Keratinocyte (primary cell): ENCODE measurements around the gene F7. TPM values are rescaled to one million over a fixed set of nuclear protein-coding genes. Genes with fewer than 3 reads are reported as not detected.
"Not testable (repeated sequence)": the region's sequence is repeated elsewhere in the genome, so short reads cannot be mapped to it uniquely, and the experiment has no call there.

ENCODE experiments used
- DNase-seq: peaks from one replicate; pipeline ENCODE4 v3.0.0-alpha.2; 2011; ENCODE audit warnings: low read depth, missing footprints, low spot score
- FAIRE-seq: peaks from 2 replicates; lab custom pipeline; 2011; peaks lifted over from hg19 to GRCh38; lab: Jason Lieb, UNC
- H2AFZ ChIP-seq: 2 replicates; pipeline ENCODE4 v1.6.0; 2012; ENCODE audit warnings: low read length, control low read depth, inconsistent platforms; ENCODE audit not compliant: control insufficient read depth
- H3K27ac ChIP-seq: 2 replicates; pipeline ENCODE4 v1.5.1; 2011; ENCODE audit warnings: low read length; ENCODE audit not compliant: control insufficient read depth, insufficient read depth
- H3K27me3 ChIP-seq: 3 replicates; pipeline ENCODE4 v1.6.0; 2011; ENCODE audit warnings: low read length; ENCODE audit not compliant: control insufficient read depth, insufficient read depth; ENCODE audit errors: extremely low read depth
- H3K36me3 ChIP-seq, 2 experiments: 2 replicates in 1 of 2; 3 replicates in 1 of 2; pipeline ENCODE4 v1.5.1; 2011; ENCODE audit warnings: low read length in 2 of 2, mild to moderate bottlenecking in 1 of 2; ENCODE audit not compliant: control insufficient read depth in 2 of 2, insufficient read depth in 2 of 2; ENCODE audit errors: extremely low read depth in 1 of 2
- H3K4me1 ChIP-seq: 3 replicates; pipeline ENCODE4 v1.5.1; 2011; ENCODE audit warnings: low read length; ENCODE audit not compliant: control insufficient read depth, insufficient read depth; ENCODE audit errors: extremely low read depth
- H3K4me2 ChIP-seq: 3 replicates; pipeline ENCODE4 v1.6.0; 2011; ENCODE audit warnings: low read depth, low read length; ENCODE audit not compliant: control insufficient read depth, insufficient read depth; ENCODE audit errors: extremely low read depth
- H3K4me3 ChIP-seq, 3 experiments: fragments of 200-600 bp in 1 of 3; sonication (generic) in 1 of 3; 2 replicates in 2 of 3; 3 replicates in 1 of 3; pipeline ENCODE4 v1.5.1; 2011 to 2016; ENCODE audit warnings: low read length in 3 of 3, mild to moderate bottlenecking in 3 of 3, control low read depth in 2 of 3, inconsistent platforms in 1 of 3, low read depth in 1 of 3, mixed read lengths in 1 of 3, mixed run types in 1 of 3, moderate library complexity in 1 of 3; ENCODE audit not compliant: control insufficient read depth in 2 of 3, insufficient read depth in 2 of 3; ENCODE audit errors: extremely low read depth in 1 of 3
- H3K79me2 ChIP-seq: 2 replicates; pipeline ENCODE4 v1.6.0; 2012; ENCODE audit warnings: low read length; ENCODE audit not compliant: control insufficient read depth, insufficient read depth
- H3K9ac ChIP-seq: 3 replicates; pipeline ENCODE4 v1.6.0; 2011; ENCODE audit warnings: low read length; ENCODE audit not compliant: control insufficient read depth, insufficient read depth; ENCODE audit errors: extremely low read depth
- H3K9me1 ChIP-seq: 3 replicates; pipeline ENCODE4 v1.6.0; 2011; ENCODE audit warnings: low read length; ENCODE audit not compliant: control insufficient read depth, insufficient read depth; ENCODE audit errors: extremely low read depth
- H3K9me3 ChIP-seq: 2 replicates; pipeline ENCODE4 v1.5.1; 2012; ENCODE audit warnings: low read depth, low read length; ENCODE audit not compliant: control insufficient read depth
- H4K20me1 ChIP-seq: 3 replicates; pipeline ENCODE4 v1.6.0; 2011; ENCODE audit warnings: low read length; ENCODE audit not compliant: control insufficient read depth, insufficient read depth; ENCODE audit errors: extremely low read depth
- CTCF ChIP-seq, 3 experiments: IDR thresholded peaks in 1 of 3; conservative IDR thresholded peaks in 1 of 3; optimal IDR thresholded peaks in 1 of 3; 2 replicates in 2 of 3; 3 replicates in 1 of 3; pipeline versions ENCODE3 to v1.5.1; 2011; ENCODE audit warnings: low read length in 3 of 3, mild to moderate bottlenecking in 3 of 3, moderate library complexity in 2 of 3, control low read depth in 1 of 3, inconsistent platforms in 1 of 3; ENCODE audit not compliant: insufficient read depth in 2 of 3; ENCODE audit errors: extremely low read depth in 1 of 3
- EZH2 ChIP-seq: IDR thresholded peaks from one replicate; pipeline ENCODE4 v1.6.1; 2012; ENCODE audit warnings: inconsistent platforms, mild to moderate bottlenecking, low read length, moderate library complexity
- dilution Hi-C: fragments of 300-500 bp; cut with MboI; formaldehyde crosslinking; loops from one replicate; pipeline ENCODE4 v1.7.0; 2020; ENCODE audit warnings: low sequenced_read_pairs; ENCODE audit not compliant: extremely low pct_ligation_motif_present
- polyA plus RNA-seq, 5 experiments: library from polyadenylated mRNA; depleted of rRNA in 3 of 5; stranded (reverse) in 3 of 5; stranded (forward) in 1 of 5; unstranded in 1 of 5; fragments of >200 nt; gene quantifications; 1 replicate in 1 of 5; 2 replicates in 3 of 5; 3 replicates in 1 of 5; pipeline versions ENCODE4 v1.2.1 to v1.2.3, GENCODE V29; 2011 to 2012; ENCODE audit warnings: missing spikeins in 2 of 5, low read depth in 1 of 5, low replicate concordance in 1 of 5

The F7 gene
- polyA plus RNA-seq, 1 donor (not counting 4 experiments of a cell fraction or from before 2014, with no cell fraction given) = not detected

- Histone ChIP-seq H3K27ac (no peak overlapping the region), H3K36me3 (no peaks in the 10 kb centered on the region), H3K4me3 (no peak overlapping the region), H4K20me1 (no peaks in the 10 kb centered on the region), H2AFZ (no peak overlapping the region), H3K9me3 (no peaks in the 10 kb centered on the region), H3K9me1 (no peaks in the 10 kb centered on the region), H3K4me2 (no peak overlapping the region), H3K79me2 (no peaks in the 10 kb centered on the region), H3K9ac (no peak overlapping the region), H3K27me3 (peaks cover 20% of the 10 kb centered on the region), H3K4me1 (no peaks in the 10 kb centered on the region)
- TF ChIP-seq EZH2 (no peak), CTCF (optimal IDR thresholded peaks at IDR 0.05 in 1 of 3, IDR thresholded peaks at IDR 0.05 in 1 of 3, conservative IDR thresholded peaks at IDR 0.05 in 1 of 3; ENCODE audit: extremely low read depth in 1 of 3, insufficient read depth in 2 of 3, low read length in 3 of 3) (no peak)
- DNase-seq (no peak), FAIRE-seq (no peak)
- dilution Hi-C loops = no loop called here
These were observed 55.4 kb downstream of the F7 start for GRCh38 chr13:113160983-113161382.

GRCh38 chr13:113161433-113161832 is 55.8 kb downstream of the F7 start:
- Histone ChIP-seq H3K4me3 (no peak overlapping the region), H3K4me2 (no peak overlapping the region), H3K4me1 (no peaks in the 10 kb centered on the region), H2AFZ (no peak overlapping the region), H3K36me3 (no peaks in the 10 kb centered on the region), H3K27ac (no peak overlapping the region), H3K79me2 (no peaks in the 10 kb centered on the region), H3K9me3 (no peaks in the 10 kb centered on the region), H4K20me1 (no peaks in the 10 kb centered on the region), H3K27me3 (peaks cover 20% of the 10 kb centered on the region), H3K9me1 (no peaks in the 10 kb centered on the region), H3K9ac (no peak overlapping the region)
- dilution Hi-C loops = no loop called here
- FAIRE-seq (no peak), DNase-seq (no peak)
- TF ChIP-seq EZH2 = no peak
- no peak for TF ChIP-seq CTCF (optimal IDR thresholded peaks at IDR 0.05 in 1 of 3, IDR thresholded peaks at IDR 0.05 in 1 of 3, conservative IDR thresholded peaks at IDR 0.05 in 1 of 3; ENCODE audit: extremely low read depth in 1 of 3, insufficient read depth in 2 of 3, low read length in 3 of 3)

GRCh38 chr13:113161975-113162374 is 56.4 kb downstream of the F7 start:
- H3K9me3 ChIP-seq, H3K79me2 ChIP-seq, H3K36me3 ChIP-seq, H3K9ac ChIP-seq, DNase-seq, H3K27ac ChIP-seq, H3K4me1 ChIP-seq, FAIRE-seq, H3K4me2 ChIP-seq, H2AFZ ChIP-seq, H3K4me3 ChIP-seq, H3K9me1 ChIP-seq, dilution Hi-C loops, H4K20me1 ChIP-seq: not testable (repeated sequence)
- H3K27me3 ChIP-seq = peaks cover 20% of the 10 kb centered on the region
